K562 (cell line): Measurements from ENCODE around the gene CTNNA3.

Experiments used
- SMARCA4 ChIP-seq: fragments of 450-650 bp; IDR thresholded peaks from 2 replicates; pipeline ENCODE4 v1.6.1; 2016
- U2AF2 ChIP-seq: fragments of 200-400 bp; formaldehyde crosslinking; optimal IDR thresholded peaks from 2 replicates; pipeline ENCODE3; 2017; ENCODE audit warnings: low read depth, mild to moderate bottlenecking, low read length
- TF ChIP-seq, protein P1 (sequence below): IDR thresholded peaks from 2 replicates; pipeline ENCODE4 v1.6.1; 2016; ENCODE audit warnings: missing genetic modification characterization, missing compliant biosample characterization
- TF ChIP-seq, protein P2 (sequence below): sonication (generic); formaldehyde crosslinking; IDR thresholded peaks from 2 replicates; pipeline ENCODE4 v1.8.1; 2023; ENCODE audit warnings: mild to moderate bottlenecking, missing genetic modification reagents
- TF ChIP-seq, protein P3 (sequence below), 2 experiments: fragments of 450-650 bp in 1 of 2; IDR thresholded peaks; 2 replicates each; pipeline ENCODE4 v1.6.1; 2011 to 2017; ENCODE audit warnings: low read depth in 2 of 2, antibody characterized with exemption in 1 of 2, borderline replicate concordance in 1 of 2, low read length in 1 of 2, mild to moderate bottlenecking in 1 of 2, mixed read lengths in 1 of 2; ENCODE audit not compliant: control insufficient read depth in 1 of 2

DNA sequence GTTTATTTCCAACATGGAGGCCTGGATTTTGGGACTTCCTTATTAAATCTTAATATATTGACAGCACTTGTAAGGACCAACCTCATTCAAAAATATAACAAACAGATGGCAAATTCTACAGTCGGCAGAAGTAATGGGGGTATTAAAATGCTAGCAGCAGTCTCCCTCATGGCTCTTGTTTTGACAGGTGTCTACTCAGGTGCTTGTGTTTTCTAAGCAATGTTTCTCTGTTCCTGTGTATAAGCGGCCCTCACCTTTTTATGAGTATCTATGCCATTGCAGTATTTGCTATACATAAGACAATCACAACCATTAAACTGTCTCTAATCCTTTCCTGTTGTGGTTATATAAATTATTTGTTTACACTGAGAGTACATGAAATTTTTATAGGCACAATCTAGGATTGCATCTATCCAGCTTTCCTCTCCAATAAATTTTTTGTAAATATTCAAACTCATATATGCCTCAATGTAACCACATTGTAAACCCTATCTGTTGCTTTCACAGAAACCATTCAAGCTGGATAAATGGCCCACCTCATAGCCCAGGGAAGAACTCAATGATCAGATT lies 835.5 kb downstream of the CTNNA3 start:
- TF ChIP-seq, protein P1, sequence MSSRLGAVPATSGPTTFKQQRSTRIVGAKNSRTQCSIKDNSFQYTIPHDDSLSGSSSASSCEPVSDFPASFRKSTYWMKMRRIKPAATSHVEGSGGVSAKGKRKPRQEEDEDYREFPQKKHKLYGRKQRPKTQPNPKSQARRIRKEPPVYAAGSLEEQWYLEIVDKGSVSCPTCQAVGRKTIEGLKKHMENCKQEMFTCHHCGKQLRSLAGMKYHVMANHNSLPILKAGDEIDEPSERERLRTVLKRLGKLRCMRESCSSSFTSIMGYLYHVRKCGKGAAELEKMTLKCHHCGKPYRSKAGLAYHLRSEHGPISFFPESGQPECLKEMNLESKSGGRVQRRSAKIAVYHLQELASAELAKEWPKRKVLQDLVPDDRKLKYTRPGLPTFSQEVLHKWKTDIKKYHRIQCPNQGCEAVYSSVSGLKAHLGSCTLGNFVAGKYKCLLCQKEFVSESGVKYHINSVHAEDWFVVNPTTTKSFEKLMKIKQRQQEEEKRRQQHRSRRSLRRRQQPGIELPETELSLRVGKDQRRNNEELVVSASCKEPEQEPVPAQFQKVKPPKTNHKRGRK: no peak
- no peak for TF ChIP-seq SMARCA4
- TF ChIP-seq, protein P2, sequence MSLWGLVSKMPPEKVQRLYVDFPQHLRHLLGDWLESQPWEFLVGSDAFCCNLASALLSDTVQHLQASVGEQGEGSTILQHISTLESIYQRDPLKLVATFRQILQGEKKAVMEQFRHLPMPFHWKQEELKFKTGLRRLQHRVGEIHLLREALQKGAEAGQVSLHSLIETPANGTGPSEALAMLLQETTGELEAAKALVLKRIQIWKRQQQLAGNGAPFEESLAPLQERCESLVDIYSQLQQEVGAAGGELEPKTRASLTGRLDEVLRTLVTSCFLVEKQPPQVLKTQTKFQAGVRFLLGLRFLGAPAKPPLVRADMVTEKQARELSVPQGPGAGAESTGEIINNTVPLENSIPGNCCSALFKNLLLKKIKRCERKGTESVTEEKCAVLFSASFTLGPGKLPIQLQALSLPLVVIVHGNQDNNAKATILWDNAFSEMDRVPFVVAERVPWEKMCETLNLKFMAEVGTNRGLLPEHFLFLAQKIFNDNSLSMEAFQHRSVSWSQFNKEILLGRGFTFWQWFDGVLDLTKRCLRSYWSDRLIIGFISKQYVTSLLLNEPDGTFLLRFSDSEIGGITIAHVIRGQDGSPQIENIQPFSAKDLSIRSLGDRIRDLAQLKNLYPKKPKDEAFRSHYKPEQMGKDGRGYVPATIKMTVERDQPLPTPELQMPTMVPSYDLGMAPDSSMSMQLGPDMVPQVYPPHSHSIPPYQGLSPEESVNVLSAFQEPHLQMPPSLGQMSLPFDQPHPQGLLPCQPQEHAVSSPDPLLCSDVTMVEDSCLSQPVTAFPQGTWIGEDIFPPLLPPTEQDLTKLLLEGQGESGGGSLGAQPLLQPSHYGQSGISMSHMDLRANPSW: no peak
- TF ChIP-seq U2AF2: no peak
- TF ChIP-seq, protein P3, sequence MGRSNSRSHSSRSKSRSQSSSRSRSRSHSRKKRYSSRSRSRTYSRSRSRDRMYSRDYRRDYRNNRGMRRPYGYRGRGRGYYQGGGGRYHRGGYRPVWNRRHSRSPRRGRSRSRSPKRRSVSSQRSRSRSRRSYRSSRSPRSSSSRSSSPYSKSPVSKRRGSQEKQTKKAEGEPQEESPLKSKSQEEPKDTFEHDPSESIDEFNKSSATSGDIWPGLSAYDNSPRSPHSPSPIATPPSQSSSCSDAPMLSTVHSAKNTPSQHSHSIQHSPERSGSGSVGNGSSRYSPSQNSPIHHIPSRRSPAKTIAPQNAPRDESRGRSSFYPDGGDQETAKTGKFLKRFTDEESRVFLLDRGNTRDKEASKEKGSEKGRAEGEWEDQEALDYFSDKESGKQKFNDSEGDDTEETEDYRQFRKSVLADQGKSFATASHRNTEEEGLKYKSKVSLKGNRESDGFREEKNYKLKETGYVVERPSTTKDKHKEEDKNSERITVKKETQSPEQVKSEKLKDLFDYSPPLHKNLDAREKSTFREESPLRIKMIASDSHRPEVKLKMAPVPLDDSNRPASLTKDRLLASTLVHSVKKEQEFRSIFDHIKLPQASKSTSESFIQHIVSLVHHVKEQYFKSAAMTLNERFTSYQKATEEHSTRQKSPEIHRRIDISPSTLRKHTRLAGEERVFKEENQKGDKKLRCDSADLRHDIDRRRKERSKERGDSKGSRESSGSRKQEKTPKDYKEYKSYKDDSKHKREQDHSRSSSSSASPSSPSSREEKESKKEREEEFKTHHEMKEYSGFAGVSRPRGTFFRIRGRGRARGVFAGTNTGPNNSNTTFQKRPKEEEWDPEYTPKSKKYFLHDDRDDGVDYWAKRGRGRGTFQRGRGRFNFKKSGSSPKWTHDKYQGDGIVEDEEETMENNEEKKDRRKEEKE (IDR thresholded peaks at IDR 0.05; ENCODE audit: borderline replicate concordance in 1 of 2, control insufficient read depth in 1 of 2, low read depth in 2 of 2, low read length in 1 of 2): no peak
